Neural progenitor cell (in vitro differentiated cells): Measurements from ENCODE around the gene SPSB2.

ENCODE experiments used
- EZH2phosphoT487 ChIP-seq: fragments of 200-600 bp; sonication (generic); IDR thresholded peaks from 2 replicates; pipeline ENCODE4 v1.6.1; 2017; ENCODE audit warnings: antibody characterized with exemption
- TF ChIP-seq, protein P1 (sequence below): fragments of 200-600 bp; sonication (generic); IDR thresholded peaks from 2 replicates; pipeline ENCODE4 v1.5.1; 2017; ENCODE audit warnings: antibody characterized with exemption, mild to moderate bottlenecking

DNA sequence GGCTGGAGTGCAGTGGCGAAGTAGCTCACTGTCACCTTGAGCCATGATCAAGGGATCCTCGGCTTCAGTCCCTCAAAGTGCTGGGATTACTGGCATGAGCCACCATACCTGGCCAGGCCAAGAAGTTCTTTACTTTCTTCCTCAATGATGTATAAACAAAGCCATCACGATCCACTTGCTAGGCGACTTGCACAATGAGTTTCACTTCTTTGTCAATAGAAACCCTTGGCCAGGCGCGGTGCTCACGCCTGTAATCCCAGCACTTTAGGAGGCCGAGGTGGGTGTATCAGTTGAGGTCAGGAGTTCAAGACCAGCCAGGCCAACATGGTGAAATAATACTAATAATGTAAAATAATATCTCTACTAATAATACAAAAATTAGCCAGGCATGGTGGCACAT lies 14.4 kb upstream of the SPSB2 start:
- TF ChIP-seq, protein P1, sequence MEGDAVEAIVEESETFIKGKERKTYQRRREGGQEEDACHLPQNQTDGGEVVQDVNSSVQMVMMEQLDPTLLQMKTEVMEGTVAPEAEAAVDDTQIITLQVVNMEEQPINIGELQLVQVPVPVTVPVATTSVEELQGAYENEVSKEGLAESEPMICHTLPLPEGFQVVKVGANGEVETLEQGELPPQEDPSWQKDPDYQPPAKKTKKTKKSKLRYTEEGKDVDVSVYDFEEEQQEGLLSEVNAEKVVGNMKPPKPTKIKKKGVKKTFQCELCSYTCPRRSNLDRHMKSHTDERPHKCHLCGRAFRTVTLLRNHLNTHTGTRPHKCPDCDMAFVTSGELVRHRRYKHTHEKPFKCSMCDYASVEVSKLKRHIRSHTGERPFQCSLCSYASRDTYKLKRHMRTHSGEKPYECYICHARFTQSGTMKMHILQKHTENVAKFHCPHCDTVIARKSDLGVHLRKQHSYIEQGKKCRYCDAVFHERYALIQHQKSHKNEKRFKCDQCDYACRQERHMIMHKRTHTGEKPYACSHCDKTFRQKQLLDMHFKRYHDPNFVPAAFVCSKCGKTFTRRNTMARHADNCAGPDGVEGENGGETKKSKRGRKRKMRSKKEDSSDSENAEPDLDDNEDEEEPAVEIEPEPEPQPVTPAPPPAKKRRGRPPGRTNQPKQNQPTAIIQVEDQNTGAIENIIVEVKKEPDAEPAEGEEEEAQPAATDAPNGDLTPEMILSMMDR = no peak
- no peak for TF ChIP-seq EZH2phosphoT487
